Epidermal melanocyte (primary cell): ENCODE results near the gene RIPK1.

Source experiments
- DNase-seq: peaks from one replicate; pipeline ENCODE4 v3.0.0; 2011; ENCODE audit warnings: low spot score; ENCODE audit not compliant: insufficient read length

The RIPK1 gene

DNA sequence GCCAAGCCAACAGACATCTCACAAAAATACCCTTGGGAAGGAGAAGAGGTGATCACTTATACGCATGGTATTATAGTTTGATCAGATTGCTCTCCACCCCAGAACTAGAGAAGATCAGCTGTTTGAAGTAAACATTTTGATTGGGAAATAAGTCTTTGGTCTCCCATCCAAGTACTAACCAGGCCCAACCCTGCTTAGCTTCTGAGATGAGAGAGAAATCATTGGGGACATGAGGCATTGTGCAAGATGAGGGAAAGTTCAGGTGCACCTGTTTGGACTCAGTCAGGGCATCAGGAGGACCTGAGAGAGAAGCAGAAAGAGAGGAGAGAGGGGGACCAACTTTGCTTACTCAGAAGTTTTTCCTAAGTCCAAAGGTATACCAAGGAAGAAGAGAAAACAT lies 11.4 kb downstream of the RIPK1 start:
- no peak for DNase-seq

DNA sequence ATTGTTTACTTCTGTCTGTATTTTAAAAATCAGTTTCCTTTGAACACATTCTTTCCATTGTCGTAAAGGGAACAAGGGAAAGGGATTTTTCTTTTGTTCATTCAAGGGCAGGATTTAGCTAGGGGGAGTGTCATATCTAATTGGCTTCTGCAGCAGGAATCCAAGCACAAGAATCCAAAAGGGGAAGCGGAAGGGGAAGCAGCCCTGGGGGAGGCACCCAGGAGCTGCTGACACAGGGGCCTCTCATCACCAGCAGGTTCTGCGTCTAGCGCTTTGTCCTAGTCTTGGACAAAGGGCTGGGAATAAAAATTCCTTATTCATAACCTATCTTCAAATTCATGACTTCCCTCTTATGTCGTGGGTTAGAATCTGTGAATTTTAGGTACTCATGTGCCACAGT lies 13.7 kb downstream of the RIPK1 start:
- DNase-seq: no peak

DNA sequence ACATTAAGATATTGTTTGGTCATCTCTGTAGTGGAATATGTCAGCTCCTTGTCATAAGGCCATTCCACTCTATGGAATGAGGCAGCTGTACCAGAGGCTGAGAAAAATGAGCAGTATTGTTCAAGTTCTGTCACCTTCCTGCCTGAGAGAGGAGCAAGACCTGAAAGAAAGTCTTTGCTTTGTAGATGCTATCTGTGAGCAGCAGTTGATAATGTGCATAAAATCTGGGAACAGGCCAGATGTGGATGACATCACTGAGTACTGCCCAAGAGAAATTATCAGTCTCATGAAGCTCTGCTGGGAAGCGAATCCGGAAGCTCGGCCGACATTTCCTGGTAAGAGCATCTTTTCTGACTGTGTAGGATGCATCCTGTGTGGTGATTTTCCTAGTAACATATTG lies 16.8 kb downstream of the RIPK1 start:
- DNase-seq: no peak

GRCh38 chr6:3086282-3086946 lies 18.1 kb downstream of the RIPK1 start:
- DNase-seq: no peak

- DNase-seq: no peak
These were observed 20.2 kb downstream of the RIPK1 start for GRCh38 chr6:3088446-3088845.

DNA sequence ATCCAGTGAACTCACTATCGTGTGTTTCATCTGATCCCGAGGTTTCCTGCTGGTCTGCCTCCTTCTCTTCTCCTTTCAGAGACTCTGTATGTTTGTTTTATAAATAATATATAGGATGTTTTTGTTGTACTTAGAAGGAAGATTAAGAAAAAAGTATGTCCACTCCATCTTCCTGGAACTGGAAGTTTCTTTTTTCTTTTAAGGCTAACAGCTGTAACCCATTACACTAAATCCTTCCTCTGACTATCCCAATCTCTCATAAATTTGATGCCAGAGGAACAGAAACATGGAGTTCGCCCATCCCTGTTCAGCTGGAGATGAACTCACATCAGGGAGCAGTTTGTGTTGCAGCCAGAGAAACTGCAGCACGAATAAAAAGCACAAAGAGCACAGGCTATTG lies 20.7 kb downstream of the RIPK1 start:
- DNase-seq: no peak

- no peak for DNase-seq
These were observed 21.7 kb downstream of the RIPK1 start for GRCh38 chr6:3090013-3090412.

GRCh38 chr6:3094815-3095214 lies 26.5 kb downstream of the RIPK1 start:
- DNase-seq: no peak

GRCh38 chr6:3102875-3103274 lies 34.6 kb downstream of the RIPK1 start:
- DNase-seq: no peak

DNA sequence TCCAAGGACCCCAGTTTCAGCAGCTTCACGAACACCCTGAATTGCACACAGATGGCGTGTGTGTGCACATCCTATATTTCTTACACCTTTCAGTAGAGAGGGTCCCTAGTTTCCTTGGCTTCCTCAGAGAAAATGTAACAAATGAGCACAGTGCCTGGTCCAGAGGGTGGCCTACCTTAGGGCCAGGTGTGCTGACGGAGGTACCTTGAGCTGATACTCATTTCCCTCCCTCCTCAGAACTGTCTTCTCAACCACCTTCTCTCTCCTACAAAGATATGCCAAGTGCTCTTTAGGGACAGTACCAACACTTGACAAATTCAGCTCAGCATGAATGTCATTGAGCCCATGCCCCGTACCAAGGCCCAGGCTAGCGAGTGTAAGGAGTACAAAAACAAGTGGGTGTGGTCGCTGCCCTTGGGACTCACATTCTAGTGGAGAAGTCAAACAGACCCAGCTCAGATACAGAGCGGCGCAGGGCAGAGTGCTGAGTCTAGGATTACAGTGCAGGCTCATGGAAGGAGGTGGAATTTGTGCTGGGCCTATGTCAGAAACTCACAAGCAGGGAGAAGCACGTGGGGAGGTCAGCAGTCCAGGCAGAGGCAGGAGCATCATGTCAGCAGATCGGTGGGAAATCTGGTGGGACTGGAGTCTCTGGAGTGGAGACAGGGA lies 40.6 kb downstream of the RIPK1 start:
- DNase-seq: no peak

- no peak for DNase-seq
These were observed 41.5 kb downstream of the RIPK1 start for GRCh38 chr6:3109761-3110160.

- DNase-seq: no peak
These were observed 46.1 kb downstream of the RIPK1 start for GRCh38 chr6:3114377-3114776.

DNA sequence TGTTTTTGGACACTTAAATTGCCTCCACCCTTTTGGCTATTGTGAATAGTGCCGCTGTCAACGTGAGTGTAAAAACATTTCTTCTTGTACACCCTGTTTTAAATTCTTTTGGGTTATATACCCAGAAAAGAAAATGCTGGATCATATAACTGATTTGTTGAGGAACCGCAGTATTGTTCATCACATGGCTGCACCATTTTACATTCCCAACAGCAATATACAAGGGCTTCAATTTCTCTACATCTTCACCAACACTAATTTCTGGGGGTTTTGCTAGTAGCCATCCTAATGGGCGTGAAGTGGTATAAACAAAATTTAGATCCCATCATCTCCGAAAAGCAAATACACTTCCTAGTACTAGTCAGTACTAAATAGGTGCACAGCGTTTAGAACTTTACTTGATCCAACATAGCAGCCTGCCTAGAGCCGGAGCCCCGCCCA lies 49.6 kb downstream of the RIPK1 start:
- no peak for DNase-seq

- peak; percentile 87 for DNase-seq
These were observed 50.2 kb downstream of the RIPK1 start, which contains the start of gene BPHL for GRCh38 chr6:3118353-3119039. TSS of gene BPHL (plus strand) at chr6:3118711. CDS start at chr6:3118741, 30 bp downstream.

DNA sequence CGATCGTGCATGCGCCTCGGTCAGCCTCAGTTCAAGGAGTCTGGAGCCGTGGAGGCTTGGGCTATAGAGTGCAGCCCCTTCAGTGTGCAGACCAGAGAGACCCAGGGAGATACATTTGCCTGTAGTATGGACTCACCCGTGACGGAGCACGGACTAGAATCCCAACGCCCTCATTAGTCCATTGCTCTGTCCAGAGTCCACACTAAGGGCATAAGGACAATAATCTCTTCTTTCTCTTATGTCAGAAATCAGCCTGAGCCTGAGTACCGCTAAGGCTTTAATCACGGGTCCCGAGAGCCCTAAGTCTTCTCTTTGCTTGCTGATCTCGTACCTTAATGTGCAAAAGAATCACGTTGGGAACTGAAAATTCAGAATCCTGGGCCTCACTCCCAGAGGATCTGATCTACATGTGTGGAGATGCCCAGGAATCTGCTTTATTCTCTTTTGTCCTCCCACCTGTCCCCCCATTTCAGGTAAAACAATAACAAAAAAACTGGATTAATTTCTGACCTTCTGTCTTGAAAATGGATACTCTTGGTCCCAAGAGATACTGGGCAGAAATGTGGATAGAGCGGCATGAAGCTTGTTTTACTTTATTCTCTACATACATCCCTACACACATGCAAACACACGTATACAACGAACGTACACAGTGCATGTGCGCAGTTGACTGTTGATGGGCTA lies 50.9 kb downstream of the RIPK1 start:
- DNase-seq: no peak

GRCh38 chr6:3120765-3121089 lies 52.4 kb downstream of the RIPK1 start:
- no peak for DNase-seq

GRCh38 chr6:3122823-3123182 lies 54.5 kb downstream of the RIPK1 start:
- no peak for DNase-seq

DNA sequence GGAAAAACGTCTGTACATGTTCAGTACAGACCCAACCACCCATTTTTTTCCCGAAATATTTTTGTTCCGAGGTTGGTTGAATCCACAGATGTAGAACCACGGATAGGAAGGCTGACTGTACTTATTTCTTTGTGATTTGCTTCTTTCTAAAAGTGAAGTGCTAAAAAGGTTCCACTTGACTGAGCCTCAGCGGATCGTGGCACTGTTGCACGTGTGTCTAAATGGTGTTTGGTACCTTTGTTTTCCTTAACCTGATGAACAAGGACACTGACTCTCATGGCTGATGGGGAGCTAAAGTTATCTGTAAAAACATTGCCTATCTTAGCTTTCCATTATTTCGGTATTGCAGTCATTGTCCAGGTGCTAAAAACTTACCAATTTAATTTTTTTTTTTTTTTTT lies 56.4 kb downstream of the RIPK1 start:
- no peak for DNase-seq

GRCh38 chr6:3125815-3126214 lies 57.5 kb downstream of the RIPK1 start:
- no peak for DNase-seq

GRCh38 chr6:3128356-3129108 lies 60.2 kb downstream of the RIPK1 start:
- no peak for DNase-seq

- DNase-seq: no peak
These were observed 63.4 kb downstream of the RIPK1 start for GRCh38 chr6:3131695-3132094.

GRCh38 chr6:3133515-3133914 lies 65.2 kb downstream of the RIPK1 start:
- no peak for DNase-seq
